Neural cell (in vitro differentiated cells): ENCODE data around the gene BSCL2.

Experiments used
- CTCF ChIP-seq: fragments of 450-650 bp; IDR thresholded peaks from 2 replicates; pipeline ENCODE4 v1.5.1; 2014; ENCODE audit warnings: antibody characterized with exemption, mild to moderate bottlenecking, moderate library complexity; ENCODE audit not compliant: poor library complexity, severe bottlenecking
- EP300 ChIP-seq: fragments of 450-650 bp; conservative IDR thresholded peaks from 2 replicates; pipeline ENCODE4 v1.6.1; 2014; ENCODE audit warnings: antibody characterized with exemption, mild to moderate bottlenecking, moderate library complexity; ENCODE audit not compliant: poor library complexity, severe bottlenecking
- EZH2 ChIP-seq: fragments of 200-600, 300-800 bp; shearing (Covaris generic), sonication (generic); IDR thresholded peaks from 2 replicates; pipeline ENCODE4 v1.6.1; 2014; ENCODE audit warnings: antibody characterized with exemption, low read length, borderline replicate concordance, mild to moderate bottlenecking; ENCODE audit not compliant: insufficient read depth, poor library complexity, severe bottlenecking
- POLR2AphosphoS5 ChIP-seq: IDR thresholded peaks from 2 replicates; pipeline ENCODE4 v1.6.1; 2012
- RAD21 ChIP-seq: fragments of 450-650 bp; conservative IDR thresholded peaks from 2 replicates; pipeline ENCODE4 v1.6.1; 2014; ENCODE audit warnings: antibody characterized with exemption, mild to moderate bottlenecking, moderate library complexity
- TAF1 ChIP-seq: IDR thresholded peaks from 2 replicates; pipeline ENCODE4 v1.6.1; 2012; ENCODE audit warnings: low read depth
- TF ChIP-seq, protein P1 (sequence below): IDR thresholded peaks from 2 replicates; pipeline ENCODE4 v1.6.1; 2012; ENCODE audit warnings: borderline replicate concordance

DNA sequence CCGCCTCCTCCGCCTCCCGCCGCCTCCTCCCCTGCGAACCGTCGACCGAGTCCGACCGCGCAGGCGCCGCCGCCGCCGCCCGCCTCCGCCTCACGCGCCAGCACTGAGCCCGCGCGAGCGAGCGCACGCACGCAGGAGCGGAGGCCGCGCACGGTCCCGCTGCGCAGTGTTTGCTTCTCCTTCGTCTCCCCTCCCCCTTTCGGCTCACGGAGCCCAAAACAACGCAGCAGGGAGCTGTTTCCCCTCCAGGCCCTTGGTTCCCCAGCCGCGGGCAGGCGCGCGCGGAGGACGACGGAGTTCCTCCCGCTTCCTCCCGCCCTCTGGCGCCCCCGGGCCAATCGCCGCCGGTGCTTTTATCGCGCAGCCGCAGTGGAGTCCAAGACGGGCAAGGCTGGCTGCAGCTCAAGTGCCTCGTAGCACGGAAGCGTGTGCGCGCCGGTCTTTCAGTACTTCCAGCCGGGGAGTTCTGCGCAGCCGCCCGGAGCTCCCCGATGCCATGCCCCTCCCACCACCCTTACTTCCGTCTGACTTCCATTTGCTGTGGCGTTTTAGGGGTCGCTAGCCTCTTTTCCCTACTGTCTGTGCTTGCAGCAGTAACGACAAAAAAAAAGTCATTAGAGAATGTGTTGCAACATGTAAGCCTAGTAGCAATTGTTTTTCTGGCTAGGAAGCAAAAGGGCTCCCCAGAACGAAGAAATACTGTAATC lies 20.1 kb upstream of the BSCL2 start, which contains the start of gene HNRNPUL2:
- peak; percentile 54 for TF ChIP-seq CTCF
- peak; percentile 85 for TF ChIP-seq TAF1
- TF ChIP-seq, protein P1, sequence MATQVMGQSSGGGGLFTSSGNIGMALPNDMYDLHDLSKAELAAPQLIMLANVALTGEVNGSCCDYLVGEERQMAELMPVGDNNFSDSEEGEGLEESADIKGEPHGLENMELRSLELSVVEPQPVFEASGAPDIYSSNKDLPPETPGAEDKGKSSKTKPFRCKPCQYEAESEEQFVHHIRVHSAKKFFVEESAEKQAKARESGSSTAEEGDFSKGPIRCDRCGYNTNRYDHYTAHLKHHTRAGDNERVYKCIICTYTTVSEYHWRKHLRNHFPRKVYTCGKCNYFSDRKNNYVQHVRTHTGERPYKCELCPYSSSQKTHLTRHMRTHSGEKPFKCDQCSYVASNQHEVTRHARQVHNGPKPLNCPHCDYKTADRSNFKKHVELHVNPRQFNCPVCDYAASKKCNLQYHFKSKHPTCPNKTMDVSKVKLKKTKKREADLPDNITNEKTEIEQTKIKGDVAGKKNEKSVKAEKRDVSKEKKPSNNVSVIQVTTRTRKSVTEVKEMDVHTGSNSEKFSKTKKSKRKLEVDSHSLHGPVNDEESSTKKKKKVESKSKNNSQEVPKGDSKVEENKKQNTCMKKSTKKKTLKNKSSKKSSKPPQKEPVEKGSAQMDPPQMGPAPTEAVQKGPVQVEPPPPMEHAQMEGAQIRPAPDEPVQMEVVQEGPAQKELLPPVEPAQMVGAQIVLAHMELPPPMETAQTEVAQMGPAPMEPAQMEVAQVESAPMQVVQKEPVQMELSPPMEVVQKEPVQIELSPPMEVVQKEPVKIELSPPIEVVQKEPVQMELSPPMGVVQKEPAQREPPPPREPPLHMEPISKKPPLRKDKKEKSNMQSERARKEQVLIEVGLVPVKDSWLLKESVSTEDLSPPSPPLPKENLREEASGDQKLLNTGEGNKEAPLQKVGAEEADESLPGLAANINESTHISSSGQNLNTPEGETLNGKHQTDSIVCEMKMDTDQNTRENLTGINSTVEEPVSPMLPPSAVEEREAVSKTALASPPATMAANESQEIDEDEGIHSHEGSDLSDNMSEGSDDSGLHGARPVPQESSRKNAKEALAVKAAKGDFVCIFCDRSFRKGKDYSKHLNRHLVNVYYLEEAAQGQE = peak; percentile 18
- TF ChIP-seq EP300 = peak; percentile 71
- TF ChIP-seq EZH2 = no peak
- peak; percentile 37 for TF ChIP-seq RAD21
- peak; percentile 98 for TF ChIP-seq POLR2AphosphoS5
